GM18498 (cell line): ENCODE data around the gene GLYR1.

Experiments
- ATAC-seq: cut with Tn5 transposase; IDR thresholded peaks from one replicate; pipeline ENCODE4 v1.9.1; 2021; ENCODE audit warnings: mild to moderate bottlenecking, moderate library complexity; ENCODE audit not compliant: unreplicated experiment

Gene GLYR1

DNA sequence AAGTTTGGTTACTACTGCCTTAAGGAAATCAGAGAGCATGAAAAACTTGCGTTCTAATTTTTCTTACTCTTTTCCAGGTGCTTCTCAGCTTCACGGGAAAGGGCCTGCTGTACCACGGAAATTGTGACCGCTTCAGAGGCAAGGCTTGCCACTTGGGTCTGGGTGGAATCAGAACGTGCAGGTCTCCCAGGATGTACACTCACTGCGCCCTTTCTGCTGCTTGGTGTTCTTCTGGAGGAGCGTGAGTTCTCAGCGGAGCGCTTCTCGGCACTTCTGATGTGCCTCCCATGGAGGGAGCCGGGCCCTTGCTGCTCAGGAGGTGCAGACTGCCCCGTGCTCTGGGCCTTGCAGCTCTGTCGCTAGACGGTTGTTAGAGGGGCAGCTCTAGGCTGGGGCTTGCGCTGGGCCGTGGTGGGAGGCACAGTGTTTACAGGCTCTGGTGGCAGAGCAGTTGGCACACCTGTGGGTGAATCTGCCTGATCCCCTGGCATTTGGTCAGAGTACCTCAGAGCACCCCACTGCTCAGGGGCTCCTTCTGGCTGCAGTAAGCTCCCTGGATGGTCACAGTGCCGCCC lies 33.0 kb upstream of the GLYR1 start:
- no peak for ATAC-seq

DNA sequence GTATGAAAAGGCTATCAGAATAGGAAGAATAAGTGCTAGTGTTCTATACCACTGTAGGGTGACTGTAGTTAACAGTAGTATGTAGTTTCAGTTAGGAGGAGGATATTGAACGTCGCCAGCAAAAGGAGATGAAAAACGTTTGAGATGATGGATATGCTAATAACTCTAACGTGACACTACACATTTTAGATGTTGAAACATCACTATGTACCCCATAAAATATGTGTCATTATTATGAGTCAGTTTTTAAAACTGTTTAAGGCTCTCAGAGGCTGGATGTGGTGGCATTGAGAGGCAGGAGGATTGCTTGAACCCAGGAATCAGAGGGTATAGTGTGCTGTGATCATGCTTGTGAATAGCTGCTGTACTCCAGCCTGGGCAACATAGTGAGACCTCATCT lies 32.0 kb upstream of the GLYR1 start:
- no peak for ATAC-seq

DNA sequence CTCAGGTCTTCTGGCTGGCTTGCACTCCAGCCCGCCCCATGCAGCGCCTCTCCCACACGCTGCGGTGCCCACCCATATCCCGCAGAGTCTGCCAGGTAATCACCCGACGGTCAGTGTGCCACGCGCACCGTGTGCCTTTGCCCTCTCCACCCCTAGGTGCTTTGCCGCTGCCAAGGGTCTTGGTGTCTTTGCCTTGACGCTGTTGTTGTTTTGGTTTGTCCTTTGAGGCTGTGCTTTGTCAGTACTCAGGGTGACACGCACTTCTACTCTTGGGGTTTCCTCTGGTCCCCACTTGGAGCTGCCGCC lies 30.2 kb upstream of the GLYR1 start:
- ATAC-seq = no peak

DNA sequence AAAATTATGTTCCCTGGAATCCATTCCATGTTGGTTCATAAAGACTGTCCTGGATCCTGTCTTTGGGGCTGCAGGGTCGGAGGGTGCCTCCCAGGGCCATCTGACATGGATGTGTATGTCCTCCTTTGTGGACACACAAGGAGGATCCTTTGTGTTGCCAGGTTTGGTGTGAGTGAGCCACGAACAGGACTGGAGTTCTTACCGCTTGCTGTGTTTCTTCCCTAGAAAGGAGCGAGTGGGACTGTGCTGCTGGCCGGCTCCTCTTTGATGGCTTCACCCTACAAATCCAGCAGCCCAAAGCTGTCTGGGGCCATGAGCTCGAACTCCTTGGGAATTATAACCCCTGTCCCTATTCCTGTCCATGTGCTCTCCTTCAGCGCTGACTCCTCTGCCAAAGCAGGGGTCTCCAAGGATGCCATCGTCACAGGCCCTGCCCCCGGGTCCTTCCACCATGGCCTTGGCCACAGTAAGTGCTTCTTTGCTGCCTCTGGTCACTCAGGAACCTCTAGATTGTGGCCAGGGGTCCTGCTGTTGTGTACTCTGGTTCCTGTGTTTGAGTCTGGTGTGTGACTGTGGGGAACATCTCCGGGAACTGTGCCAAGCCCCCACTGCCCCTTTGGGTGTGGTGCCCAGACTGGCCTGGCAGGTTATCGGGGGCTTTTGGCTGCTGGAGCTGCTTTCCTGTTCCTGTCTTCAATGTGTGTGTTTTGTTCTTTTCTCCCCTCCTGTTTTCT lies 29.7 kb upstream of the GLYR1 start:
- ATAC-seq = no peak

DNA sequence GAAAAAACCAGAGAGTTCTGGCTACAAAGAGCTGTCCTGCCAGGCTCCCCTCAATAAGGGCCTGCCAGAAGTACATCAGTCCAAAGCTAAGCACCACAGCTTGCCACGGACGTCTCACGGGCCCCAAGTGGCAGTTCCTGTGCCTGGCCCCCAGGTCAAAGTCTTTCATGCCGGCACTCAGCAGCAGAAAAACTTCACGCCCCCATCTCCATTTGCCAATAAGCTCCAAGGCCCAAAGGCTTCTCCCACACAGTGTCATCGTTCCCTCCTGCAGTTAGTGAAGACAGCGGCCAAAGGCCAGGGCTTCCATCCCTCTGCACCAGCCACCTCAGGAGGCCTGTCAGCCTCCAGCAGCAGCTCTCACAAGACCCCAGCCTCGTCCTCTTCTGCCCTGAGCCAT lies 27.6 kb upstream of the GLYR1 start:
- ATAC-seq = no peak

DNA sequence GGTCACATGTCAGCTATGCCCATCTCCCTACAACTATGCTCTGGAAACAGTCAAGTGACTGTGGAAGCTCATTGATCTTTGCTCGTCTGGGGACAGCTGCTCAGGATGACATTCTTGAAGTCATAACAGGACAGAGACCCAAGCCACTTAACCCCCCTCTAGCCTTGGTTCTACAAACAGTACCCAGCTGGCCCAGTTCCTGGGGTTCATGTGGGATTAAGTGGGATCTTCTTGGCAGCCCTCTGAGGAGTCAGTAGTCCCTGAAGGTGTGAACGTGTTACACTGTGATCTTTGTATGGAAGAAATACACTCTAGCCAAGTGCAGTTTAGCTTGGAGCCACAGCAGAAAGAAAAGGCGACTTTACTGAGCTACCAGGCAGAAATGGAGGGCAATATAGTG lies 26.0 kb upstream of the GLYR1 start:
- no peak for ATAC-seq

DNA sequence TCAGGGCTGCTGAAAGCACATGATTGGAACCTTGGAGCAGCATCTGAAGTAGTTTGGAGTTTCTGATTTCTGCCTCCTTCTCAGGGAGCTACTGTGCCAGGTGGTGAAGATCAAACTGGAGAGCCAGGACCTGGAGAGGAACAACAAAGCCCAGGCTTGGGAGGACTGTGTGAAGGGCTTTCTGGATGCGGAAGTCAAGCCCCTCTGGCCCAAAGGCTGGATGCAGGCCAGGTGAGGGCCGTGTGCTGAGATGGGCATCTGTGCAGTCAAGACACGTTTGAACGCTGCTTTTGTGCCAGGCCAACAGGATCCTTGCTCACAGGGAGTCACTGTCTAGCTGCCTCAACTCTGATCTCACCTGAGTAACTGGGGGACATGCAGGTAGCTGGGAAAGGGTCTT lies 24.0 kb upstream of the GLYR1 start:
- ATAC-seq = no peak

DNA sequence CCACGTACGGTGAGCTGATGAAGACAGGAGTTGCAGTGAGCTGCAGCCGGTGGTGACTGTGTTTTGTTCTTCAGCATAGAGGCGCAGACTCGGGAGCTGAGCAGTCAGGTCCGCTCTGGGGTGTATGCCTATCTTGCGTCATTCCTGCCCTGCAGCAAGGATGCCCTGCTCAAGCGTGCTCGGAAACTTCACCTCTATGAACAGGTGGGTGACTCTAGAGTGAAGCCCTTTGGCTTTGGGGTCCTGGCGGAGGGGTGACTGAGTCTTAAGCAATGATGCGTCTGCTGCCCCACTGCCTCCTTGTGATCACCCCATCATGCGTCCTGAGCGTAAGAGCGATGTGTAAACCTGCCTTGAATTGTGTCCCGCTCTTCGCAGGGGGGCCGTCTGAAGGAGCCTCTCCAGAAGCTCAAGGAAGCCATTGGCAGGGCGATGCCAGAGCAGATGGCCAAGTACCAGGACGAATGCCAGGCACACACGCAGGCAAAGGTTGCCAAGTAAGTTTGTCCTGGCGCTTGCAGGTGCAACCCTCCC lies 23.1 kb upstream of the GLYR1 start:
- no peak for ATAC-seq

DNA sequence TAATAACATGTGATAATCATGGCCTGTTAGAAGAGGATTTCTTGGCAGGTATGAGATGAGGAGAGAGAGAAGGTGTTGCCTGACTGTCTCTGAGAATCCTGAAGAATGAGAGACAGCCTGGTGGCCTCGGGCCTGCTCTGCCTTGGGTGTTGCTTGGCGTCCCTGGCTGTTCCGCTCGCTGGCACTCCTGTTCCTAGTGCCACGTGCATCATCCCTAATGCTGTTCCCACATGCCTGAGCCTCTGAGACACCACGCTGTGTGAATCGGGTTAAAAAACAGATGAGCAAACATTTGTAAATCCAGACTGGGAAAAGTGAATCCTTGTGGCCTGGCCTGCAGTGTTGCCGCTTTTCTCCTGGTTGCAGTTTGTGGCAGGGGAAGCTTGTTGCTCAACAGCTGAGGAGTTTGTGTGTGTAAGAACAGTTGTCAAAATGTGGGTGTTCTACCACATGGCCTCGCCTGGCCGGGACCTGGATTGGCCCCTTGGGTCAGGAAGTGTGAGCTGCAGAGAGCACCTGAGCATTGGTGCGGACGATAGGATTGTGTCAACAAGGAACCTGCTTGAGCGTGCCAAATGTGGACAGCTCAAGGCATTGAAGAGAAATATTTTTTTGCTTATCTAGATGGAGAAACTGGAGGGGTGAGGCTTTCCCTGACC lies 22.2 kb upstream of the GLYR1 start:
- no peak for ATAC-seq

DNA sequence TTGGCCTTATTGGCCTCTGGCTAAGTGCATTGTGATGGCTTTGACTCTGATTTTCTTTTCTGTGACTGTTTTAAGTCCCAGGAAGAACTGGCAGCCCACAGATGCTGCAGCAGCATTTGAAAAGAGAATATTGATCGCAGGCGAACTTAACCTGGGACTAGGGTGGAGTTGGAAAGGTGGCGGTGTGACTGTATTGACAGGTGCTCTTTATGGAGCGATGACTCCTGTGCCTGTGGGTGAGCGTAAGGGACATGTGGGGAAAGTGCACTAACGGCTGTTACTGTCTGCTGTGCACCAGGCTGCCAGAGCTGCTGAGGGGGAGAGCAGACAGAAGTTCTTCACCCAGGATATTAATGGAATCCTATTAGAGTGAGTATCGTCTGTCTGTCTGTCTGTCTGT lies 21.4 kb upstream of the GLYR1 start:
- ATAC-seq = no peak

DNA sequence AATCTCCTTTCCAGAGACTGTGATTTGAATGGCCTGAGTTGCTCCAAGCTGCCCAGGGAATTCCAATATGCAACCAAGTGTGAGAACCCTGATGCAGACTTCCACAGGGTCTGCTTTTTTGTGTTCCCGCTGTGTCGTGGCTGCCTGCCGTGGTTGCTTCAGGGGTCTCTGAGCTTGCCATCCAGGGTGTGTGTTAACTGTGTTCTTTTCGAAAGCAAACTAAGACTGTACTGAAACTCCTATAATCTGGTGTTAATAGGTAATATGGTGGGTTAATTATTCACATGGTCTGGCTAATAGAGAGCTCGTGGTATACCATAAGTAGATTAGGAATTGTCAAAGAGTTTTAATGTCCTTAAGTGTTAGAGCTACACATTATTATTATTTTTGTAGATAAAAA lies 20.9 kb upstream of the GLYR1 start:
- ATAC-seq = no peak

DNA sequence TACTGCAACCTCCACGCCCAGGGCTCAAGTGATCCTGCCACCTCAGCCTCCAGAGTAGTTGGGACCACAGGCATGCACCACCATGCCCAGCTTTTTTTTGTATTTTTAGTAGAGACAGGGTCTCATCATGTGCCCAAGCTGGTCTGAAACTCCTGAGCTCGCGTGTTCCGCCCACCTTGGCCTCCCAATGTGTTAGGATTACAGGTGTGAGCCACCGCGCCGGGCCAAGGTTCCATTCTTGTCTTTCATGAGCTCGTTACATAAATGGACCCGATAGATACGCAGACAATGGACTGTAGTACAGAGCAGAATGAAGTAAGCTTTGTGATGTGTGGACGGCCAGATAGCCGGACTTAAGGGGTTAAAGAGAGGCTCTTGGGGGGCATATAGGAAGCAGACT lies 19.5 kb upstream of the GLYR1 start:
- no peak for ATAC-seq

DNA sequence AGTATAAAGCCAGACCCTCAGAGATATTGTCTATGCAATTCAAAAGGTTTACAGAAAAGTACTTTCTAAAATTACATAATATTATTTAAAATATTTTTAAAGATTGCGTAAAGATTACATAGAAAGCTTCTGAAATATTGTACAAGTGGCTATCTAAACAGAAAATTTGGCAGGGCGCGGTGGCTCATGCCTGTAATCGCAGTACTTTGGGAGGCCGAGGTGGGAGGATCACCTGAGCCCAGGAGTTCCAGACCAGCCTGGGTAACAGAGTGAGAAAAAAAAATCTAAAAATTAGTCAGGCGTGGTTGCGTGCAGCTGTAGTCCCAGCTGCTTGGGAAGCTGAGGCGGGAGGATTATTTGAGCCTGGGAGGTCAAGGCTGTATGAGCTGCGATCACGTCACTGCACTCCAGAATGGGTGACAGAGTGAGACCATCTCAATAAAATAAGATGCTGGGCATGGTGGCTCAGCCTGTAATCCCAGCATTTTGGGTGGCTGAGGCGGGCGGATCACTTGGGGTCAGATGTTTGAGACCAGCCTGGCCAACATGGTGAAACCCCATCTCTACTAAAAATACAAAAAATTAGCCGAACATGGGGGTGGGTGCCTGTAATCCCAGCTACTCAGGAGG lies 18.3 kb upstream of the GLYR1 start:
- ATAC-seq = no peak

DNA sequence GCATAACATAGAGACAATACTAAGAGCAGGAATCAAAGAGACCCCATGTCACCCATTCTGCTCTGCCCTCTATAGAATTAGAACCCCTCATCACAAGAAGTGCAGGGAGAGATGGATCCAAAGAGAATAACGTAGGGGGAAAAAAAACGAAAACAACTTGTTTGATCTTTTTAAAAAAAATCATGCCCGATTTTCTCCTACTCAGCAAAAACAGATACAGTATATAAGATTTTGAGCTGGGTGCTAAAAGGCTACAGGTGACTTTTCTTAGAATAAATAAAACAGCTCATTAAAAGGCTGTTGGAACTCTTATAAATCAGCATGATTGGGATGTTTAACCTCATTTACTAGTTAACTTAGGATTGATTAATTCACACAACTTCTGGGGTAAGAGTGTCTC lies 17.6 kb upstream of the GLYR1 start:
- no peak for ATAC-seq

DNA sequence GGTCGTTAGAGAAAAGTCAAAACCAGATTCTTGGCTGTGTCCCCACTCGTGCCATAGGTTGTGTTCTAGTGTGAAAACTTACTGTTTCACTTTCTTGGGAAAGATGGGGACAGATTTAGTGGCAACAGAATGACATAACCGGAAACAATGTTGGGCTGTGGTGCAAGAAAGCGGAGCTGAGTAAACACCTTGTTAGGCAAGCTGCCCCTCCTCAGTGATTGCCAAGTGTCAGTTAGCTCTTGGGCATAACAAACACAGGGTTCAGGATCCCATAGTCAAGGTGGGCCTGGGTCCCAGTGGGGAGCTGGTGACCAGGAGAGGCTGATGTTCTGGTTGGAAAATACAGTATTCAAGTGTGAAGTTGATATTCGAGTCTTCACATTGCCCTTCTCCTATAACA lies 15.6 kb upstream of the GLYR1 start:
- no peak for ATAC-seq

DNA sequence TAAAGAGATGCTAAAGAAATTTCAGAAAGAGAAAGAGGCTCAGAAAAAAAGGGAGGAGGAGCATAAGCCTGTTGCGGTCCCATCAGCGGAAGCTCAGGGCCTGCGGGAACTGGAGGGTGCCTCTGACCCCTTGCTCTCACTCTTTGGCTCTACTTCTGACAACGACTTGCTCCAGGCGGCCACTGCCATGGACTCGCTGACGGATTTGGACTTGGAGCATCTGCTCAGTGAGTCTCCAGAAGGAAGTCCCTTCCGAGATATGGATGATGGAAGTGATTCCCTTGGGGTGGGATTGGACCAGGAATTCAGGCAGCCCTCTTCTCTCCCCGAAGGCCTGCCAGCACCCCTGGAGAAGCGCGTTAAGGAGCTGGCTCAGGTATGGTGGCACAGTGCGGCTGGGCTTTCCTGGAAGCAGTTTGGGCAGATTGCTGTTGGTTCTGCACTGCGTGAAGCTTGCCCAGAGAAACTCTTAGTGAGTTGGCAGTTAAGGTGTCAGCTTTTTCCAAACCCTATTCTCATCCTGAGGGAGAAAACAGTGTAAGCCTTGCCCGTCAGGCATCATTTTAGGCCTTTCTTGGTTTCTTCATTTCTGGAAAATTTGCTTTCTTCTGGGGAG lies 13.7 kb upstream of the GLYR1 start:
- ATAC-seq = no peak

DNA sequence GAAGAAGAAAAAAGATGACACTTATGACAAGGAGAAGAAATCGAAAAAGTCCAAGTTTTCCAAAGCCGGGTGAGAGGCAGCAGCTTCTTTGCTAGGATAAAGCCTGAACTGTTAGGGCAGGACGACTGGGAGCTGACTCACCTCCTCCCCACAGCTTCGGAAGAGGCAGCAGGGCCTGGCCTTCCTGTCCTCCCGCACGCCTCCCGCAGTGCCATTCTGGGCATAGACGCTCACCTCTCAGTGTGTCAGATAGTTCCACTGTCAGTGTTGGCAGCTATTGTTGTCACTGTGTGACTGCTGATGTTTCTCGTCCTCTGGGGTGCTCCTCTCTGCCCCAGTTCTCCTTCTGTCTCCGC lies 12.8 kb upstream of the GLYR1 start:
- ATAC-seq = no peak

DNA sequence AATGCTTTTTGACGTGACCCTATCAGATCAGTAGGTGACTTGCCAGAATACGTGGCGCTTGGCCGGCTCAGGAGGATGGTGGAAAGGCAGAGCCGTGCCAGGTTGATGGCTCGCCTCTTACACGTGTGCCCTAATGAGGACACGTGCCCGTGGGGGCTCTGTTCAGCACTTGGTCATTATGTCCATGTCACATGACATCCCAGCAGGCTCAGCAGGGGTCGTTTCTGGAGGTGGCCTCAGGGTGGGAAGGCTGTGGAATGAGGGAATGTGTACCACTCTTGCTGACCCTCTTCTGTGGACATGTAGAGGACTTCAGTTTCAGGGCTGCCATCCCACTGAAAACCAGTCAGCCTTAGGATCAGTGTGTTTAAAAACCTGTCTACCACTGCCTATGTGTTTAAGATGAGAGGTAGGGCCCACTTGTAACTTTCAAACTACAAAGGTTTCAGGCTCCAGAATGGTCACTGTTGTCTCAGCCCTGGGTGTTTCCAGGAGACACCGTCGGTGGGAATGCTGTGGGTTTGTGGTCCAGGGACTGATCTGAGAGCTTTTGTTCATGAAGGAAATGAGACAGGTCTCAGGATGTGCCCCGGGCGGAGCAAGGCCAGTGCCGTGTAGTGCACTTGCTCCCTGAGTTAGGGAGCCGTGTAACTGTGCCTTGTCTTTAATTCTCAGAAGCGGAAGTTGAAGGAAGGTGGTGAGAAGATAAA lies 12.3 kb upstream of the GLYR1 start:
- no peak for ATAC-seq

DNA sequence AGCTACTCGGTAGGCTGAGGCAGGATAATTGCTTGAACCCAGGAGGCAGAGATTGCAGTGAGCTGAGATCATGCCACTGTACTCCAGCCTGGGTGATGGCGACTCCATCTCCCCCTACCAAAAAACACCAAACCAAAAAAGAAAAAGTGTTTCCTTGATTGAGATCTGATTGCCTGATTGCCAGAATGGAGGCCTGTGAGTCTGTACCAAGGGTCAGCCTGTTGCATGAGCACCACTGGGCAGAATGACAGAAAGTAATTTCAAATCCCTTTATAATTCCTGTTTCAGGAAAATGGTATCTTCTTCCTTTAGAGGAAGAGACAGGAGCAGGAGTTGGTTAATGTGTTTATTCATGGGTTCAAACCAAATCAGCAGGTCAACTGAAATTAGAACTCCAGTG lies 8.7 kb upstream of the GLYR1 start:
- ATAC-seq = no peak

DNA sequence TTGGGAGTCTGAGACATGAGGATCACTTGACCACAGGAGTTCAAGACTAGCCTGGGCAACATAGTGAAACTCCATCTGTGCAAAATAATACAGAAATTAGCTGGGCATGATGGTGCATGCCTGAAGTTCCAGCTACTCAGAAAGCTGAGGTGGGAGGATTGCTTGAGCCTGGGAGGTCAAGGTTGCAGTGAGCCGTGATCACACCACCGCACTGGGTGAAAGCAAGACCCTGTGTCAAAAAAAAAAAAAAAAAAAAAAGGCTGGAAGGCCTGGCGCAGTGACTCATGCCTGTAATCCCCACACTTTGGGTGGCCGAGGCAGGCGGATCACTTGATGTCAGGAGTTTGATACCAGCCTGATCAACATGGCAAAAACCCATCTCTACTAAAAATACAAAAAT lies 8.3 kb upstream of the GLYR1 start:
- ATAC-seq = no peak

DNA sequence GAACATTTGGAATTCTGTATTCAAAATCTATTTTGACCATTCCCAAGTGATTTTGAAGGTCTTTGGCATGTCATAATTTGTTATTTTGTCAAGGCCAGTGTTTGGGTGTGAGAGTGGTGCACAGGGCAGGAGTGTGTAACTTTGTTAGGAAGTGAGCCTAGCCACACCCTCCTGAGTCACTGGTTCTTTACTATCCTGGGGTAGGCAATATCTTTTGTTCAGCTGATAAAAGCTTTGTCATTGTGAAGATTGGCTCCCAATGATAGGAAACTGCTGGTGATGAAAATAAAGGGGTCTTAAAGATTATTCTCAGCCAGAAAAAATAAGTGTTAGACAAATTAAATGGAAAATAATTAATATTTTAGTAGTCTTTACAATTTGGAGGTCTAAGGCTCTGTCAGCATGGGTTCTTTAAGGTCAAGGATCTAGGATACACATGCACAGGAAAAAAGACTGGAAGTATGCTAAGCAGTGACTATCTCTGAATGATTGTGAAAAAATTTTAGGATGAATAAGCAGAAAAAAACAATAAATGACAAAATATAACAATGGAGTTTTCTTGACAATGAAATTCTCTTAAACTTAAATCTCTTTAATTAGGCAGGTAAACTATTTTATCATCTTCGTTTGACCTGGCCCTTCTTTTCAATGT lies 5.3 kb upstream of the GLYR1 start:
- ATAC-seq = no peak
